K562 (cell line): ENCODE measurements around the gene STAG2. TPM values are rescaled to one million over a fixed set of nuclear protein-coding genes. Genes with fewer than 3 reads are reported as not detected.
A peak's percentile ranks its signal among the peaks of the same experiment; 100 is the strongest.

Experiments used
- ARHGAP35 ChIP-seq: fragments of 450-650 bp; IDR thresholded peaks from 2 replicates; pipeline ENCODE4 v1.6.1; 2018; ENCODE audit not compliant: partially characterized antibody
- CTBP1 ChIP-seq: fragments of 450-650 bp; IDR thresholded peaks from 2 replicates; pipeline ENCODE4 v1.6.1; 2016; ENCODE audit warnings: borderline replicate concordance
- CUX1 ChIP-seq: fragments of 200-800 bp; sonication (Bioruptor generic); IDR thresholded peaks from 2 replicates; pipeline ENCODE4 v1.6.1; 2016; ENCODE audit warnings: missing genetic modification characterization, missing compliant biosample characterization
- EGR1 ChIP-seq: fragments of 450-650 bp; conservative IDR thresholded peaks from 2 replicates; pipeline ENCODE4 v1.6.1; 2017; ENCODE audit warnings: mild to moderate bottlenecking
- ELK1 ChIP-seq: sonication (generic); formaldehyde crosslinking; IDR thresholded peaks from 2 replicates; pipeline ENCODE4 v1.8.1; 2022; ENCODE audit warnings: missing genetic modification reagents
- MGA ChIP-seq: fragments of 450-650 bp; IDR thresholded peaks from 2 replicates; pipeline ENCODE4 v1.6.1; 2016; ENCODE audit warnings: mild to moderate bottlenecking, moderate library complexity
- TRIM25 ChIP-seq: fragments of 450-650 bp; IDR thresholded peaks from 2 replicates; pipeline ENCODE4 v1.7.0; 2016; ENCODE audit warnings: borderline replicate concordance
- polyA plus RNA-seq, 8 experiments: library from polyadenylated mRNA; depleted of rRNA in 4 of 8; stranded (reverse) in 5 of 8; unstranded in 3 of 8; fragments of >200 nt; fragmentation: Nextera tagmentation in 2 of 8; fragmentation: Illumina TruSeq in 1 of 8; extraction: Ambion mirVana in 2 of 8; extraction: Trizol in 1 of 8; gene quantifications; 2 replicates each; pipeline versions ENCODE4 v1.2.1 to v1.2.3, GENCODE V29; 2011 to 2014; ENCODE audit warnings: inconsistent platforms in 1 of 8, missing spikeins in 1 of 8
- total RNA-seq, 7 experiments: library from RNA; depleted of rRNA in 6 of 7; stranded (reverse); fragments of >200 nt in 6 of 7; fragmentation: Illumina TruSeq in 2 of 7; extraction: Trizol in 2 of 7; gene quantifications; 2 replicates each; pipeline versions ENCODE4 v1.2.1 to v1.2.3, GENCODE V29; 2011 to 2021; ENCODE audit warnings: low replicate concordance in 1 of 7

The STAG2 gene
- total and polyA plus RNA-seq, 9 of the 15 experiments (the other 6 are each of a cell fraction or from before 2014, with no cell fraction given): 40.3 to 133 (median 90.1) TPM

- TF ChIP-seq CUX1 (no peak), CTBP1 (0 out of 2 replicates have a peak, but pooled peaks have one; percentile 33), EGR1 (peak; percentile 85), ELK1 (CRISPR knock-in tag) (no peak), MGA (no peak), ARHGAP35 (no peak), TRIM25 (no peak)
Measured at GRCh38 chrX:123962794-123963373, 1.4 kb downstream of the STAG2 start (continued).
